ENCODE data around the gene GAPVD1. TPM values are rescaled to one million over a fixed set of nuclear protein-coding genes. Genes with fewer than 3 reads are reported as not detected.

GAPVD1 gene
- total and polyA plus RNA-seq, 2 of the 8 experiments (the other 6 are each of a cell fraction or from before 2014, with no cell fraction given) = 5.5 to 40.5 TPM

DNA sequence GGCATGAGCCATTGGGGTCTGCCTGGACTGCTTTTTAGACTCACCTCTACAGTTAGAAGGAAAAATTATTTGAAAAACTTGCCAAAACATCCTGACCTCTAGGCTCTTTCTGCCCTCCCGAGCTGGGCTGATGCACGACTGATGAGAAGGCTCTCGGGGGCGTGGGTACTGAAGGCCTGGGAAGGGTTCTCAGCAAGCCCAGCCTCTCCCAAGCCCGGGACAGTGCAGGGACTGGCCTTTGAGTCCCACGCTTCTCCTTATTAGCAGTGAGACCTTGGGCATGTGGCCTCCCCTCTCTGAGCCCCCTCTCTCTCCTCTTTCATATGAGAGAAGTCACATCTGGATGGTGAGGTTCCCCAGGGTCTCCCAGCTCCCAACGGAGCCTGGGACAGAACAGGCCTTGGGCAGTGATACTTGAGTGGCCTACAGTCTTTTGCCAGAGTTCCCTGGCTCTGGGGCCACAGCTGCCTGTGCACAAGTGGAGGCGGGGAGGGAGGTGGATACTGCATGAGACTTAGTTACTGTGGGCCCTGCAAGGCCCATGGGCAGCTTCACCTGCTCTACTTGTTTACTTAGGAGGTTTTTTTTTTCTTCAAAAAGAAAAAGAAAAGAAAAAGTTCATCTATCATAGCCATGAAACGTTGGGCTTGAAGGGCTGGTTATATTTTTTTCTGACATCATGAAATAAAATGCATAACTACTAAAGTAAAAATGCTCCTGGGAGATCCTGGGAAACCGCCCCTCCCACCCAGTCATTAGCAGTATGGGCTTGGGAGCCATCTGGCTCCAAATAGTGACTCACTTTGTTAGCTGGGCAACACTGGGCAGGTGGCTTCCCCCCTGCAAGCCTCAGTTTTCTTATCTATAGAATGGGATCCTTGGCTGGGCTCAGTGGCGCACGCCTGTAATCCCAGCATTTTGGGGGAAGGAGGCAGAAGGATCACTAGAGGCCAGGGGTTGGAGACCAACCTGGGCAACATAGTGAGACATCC lies 139.4 kb downstream of the GAPVD1 start (continued):
- TF ChIP-seq, protein P1, sequence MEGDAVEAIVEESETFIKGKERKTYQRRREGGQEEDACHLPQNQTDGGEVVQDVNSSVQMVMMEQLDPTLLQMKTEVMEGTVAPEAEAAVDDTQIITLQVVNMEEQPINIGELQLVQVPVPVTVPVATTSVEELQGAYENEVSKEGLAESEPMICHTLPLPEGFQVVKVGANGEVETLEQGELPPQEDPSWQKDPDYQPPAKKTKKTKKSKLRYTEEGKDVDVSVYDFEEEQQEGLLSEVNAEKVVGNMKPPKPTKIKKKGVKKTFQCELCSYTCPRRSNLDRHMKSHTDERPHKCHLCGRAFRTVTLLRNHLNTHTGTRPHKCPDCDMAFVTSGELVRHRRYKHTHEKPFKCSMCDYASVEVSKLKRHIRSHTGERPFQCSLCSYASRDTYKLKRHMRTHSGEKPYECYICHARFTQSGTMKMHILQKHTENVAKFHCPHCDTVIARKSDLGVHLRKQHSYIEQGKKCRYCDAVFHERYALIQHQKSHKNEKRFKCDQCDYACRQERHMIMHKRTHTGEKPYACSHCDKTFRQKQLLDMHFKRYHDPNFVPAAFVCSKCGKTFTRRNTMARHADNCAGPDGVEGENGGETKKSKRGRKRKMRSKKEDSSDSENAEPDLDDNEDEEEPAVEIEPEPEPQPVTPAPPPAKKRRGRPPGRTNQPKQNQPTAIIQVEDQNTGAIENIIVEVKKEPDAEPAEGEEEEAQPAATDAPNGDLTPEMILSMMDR (IDR thresholded peaks at IDR 0.05; ENCODE audit: control extremely low read depth in 1 of 3, insufficient read depth in 1 of 3, low read depth in 1 of 3, low read length in 3 of 3) = no peak
- TF ChIP-seq JUND (IDR thresholded peaks at IDR 0.05; ENCODE audit: low read length) = no peak
- no peak for TF ChIP-seq ASH2L (IDR thresholded peaks at IDR 0.05; ENCODE audit: low read length)
- no peak for TF ChIP-seq RFX5 (IDR thresholded peaks at IDR 0.05; ENCODE audit: borderline replicate concordance, low read depth, low read length)
